Osteocyte (in vitro differentiated cells): ENCODE results near the gene MYLK2. TPM values are rescaled to one million over a fixed set of nuclear protein-coding genes. Genes with fewer than 3 reads are reported as not detected.
"Not testable (repeated sequence)": the region's sequence is repeated elsewhere in the genome, so short reads cannot be mapped to it uniquely, and the experiment has no call there.

Experiments
- DNase-seq: peaks from one replicate; pipeline ENCODE4 v3.0.0; 2021; ENCODE audit warnings: mixed read lengths; ENCODE audit not compliant: unreplicated experiment; ENCODE audit errors: extremely low spot score
- H3K27ac Mint-ChIP-seq: one replicate; pipeline ENCODE4 v1.8.0; 2021; ENCODE audit warnings: mild to moderate bottlenecking, mixed read lengths; ENCODE audit not compliant: unreplicated experiment
- H3K27me3 Mint-ChIP-seq: one replicate; pipeline ENCODE4 v1.8.0; 2021; ENCODE audit warnings: mixed read lengths; ENCODE audit not compliant: unreplicated experiment
- H3K36me3 Mint-ChIP-seq: one replicate; pipeline ENCODE4 v1.8.0; 2021; ENCODE audit warnings: mixed read lengths; ENCODE audit not compliant: unreplicated experiment
- H3K4me1 Mint-ChIP-seq: one replicate; pipeline ENCODE4 v1.8.0; 2021; ENCODE audit warnings: mixed read lengths; ENCODE audit not compliant: unreplicated experiment
- H3K4me3 Mint-ChIP-seq: one replicate; pipeline ENCODE4 v1.8.0; 2021; ENCODE audit warnings: mild to moderate bottlenecking, moderate library complexity, mixed read lengths; ENCODE audit not compliant: unreplicated experiment
- H3K9me3 Mint-ChIP-seq: one replicate; pipeline ENCODE4 v1.8.0; 2021; ENCODE audit warnings: mixed read lengths; ENCODE audit not compliant: unreplicated experiment
- total RNA-seq: library from RNA; stranded (reverse); gene quantifications from 2 replicates; pipeline ENCODE4 v1.2.1, GENCODE V29; 2021
- TF ChIP-seq, protein P1 (sequence below): fragments of 200-600 bp; sonication (generic); IDR thresholded peaks from 2 replicates; pipeline ENCODE4 v1.5.0; 2021; ENCODE audit warnings: antibody characterized with exemption, mild to moderate bottlenecking, moderate library complexity

Gene MYLK2
- total RNA-seq, 1 donor from 2014 or later, result 0.27 TPM

DNA sequence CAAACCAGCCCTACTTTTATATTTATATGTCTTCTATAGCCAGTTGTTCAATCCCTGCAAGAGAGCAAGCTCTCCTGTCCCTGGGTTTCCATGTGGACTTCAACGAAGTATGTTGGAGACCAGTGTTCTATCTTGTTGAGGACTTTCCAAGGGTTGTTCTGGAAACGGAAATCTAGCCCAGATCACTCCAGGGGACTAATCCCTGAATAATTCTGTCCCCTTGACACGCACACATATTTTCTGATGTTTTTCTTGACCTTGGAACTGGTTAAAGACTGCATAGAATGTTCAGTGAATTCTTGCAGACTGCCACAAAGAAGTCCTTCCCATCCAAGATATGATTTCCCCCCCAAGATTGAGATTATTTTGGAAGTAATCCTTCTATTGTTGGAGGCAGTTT is 9.5 kb upstream of the MYLK2 start:
- Mint-ChIP-seq H3K27me3 (no peaks in the 10 kb centered on the region), H3K27ac (peak overlapping the region; percentile 93), H3K9me3 (no peaks in the 10 kb centered on the region), H3K4me1 (peaks cover 67% of the 10 kb centered on the region), H3K36me3 (peaks cover 4% of the 10 kb centered on the region), H3K4me3 (no peak overlapping the region)
- DNase-seq, result no peak
- TF ChIP-seq, protein P1, sequence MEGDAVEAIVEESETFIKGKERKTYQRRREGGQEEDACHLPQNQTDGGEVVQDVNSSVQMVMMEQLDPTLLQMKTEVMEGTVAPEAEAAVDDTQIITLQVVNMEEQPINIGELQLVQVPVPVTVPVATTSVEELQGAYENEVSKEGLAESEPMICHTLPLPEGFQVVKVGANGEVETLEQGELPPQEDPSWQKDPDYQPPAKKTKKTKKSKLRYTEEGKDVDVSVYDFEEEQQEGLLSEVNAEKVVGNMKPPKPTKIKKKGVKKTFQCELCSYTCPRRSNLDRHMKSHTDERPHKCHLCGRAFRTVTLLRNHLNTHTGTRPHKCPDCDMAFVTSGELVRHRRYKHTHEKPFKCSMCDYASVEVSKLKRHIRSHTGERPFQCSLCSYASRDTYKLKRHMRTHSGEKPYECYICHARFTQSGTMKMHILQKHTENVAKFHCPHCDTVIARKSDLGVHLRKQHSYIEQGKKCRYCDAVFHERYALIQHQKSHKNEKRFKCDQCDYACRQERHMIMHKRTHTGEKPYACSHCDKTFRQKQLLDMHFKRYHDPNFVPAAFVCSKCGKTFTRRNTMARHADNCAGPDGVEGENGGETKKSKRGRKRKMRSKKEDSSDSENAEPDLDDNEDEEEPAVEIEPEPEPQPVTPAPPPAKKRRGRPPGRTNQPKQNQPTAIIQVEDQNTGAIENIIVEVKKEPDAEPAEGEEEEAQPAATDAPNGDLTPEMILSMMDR, result no peak

DNA sequence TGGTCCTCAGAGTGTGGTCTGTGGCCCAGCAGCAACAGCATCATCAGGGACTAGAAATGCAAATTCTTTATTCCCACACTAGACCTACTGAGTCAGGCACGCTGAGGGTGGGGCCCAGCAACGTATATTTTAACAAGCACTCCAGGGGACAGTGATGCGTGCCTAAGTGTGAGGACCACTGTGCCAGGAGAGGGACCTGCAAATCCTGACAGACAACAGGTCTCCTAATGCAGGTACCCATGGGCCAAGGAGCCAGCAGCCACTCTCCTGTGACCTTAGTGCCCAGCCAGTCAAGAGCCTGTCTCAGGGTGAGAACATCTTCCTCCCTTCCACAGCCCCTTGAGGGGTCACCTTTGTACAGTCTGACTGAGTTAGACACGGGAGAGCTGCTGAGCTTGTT is 8.0 kb upstream of the MYLK2 start:
- Mint-ChIP-seq H3K9me3 (no peaks in the 10 kb centered on the region), H3K36me3 (peaks cover 4% of the 10 kb centered on the region), H3K27me3 (no peaks in the 10 kb centered on the region), H3K27ac (peak overlapping the region; percentile 93), H3K4me3 (peak overlapping the region; percentile 18), H3K4me1 (peaks cover 70% of the 10 kb centered on the region)
- TF ChIP-seq, protein P1, result no peak
- no peak for DNase-seq

GRCh38 chr20:31811796-31812728 is 7.1 kb upstream of the MYLK2 start:
- H3K4me3 Mint-ChIP-seq, result peak overlapping the region; percentile 8
- H3K4me1 Mint-ChIP-seq, result peaks cover 65% of the 10 kb centered on the region
- H3K9me3 Mint-ChIP-seq, result no peaks in the 10 kb centered on the region
- H3K27me3 Mint-ChIP-seq, result no peaks in the 10 kb centered on the region
- DNase-seq, result no peak
- TF ChIP-seq, protein P1, result no peak
- H3K36me3 Mint-ChIP-seq, result no peaks in the 10 kb centered on the region
- peak overlapping the region; percentile 93 for H3K27ac Mint-ChIP-seq

- DNase-seq, result no peak
- Mint-ChIP-seq H3K27me3 (no peaks in the 10 kb centered on the region), H3K27ac (no peak overlapping the region), H3K36me3 (no peaks in the 10 kb centered on the region), H3K9me3 (no peaks in the 10 kb centered on the region), H3K4me1 (peaks cover 60% of the 10 kb centered on the region), H3K4me3 (no peak overlapping the region)
- TF ChIP-seq, protein P1, result no peak
Measured at GRCh38 chr20:31813611-31814010, 5.5 kb upstream of the MYLK2 start.

DNA sequence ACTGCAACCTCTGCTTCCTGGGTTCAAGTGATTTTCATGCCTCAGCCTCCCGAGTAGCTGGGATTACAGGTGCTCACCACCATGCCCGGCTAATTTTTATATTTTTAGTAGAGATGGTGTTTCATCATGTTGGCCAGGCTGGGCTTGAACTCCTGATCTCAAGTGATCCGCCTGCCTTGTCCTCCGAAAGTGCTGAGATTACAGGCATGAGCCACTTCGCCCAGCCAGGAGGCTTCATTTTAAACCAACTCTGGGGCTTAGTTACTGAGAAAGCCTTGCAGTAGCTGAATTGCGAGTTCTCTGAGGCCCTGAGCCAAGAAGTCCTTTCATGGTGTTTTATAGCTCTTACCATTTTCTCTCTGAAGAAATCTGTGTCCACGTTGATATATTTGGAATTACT is 5.0 kb upstream of the MYLK2 start:
- H3K27ac Mint-ChIP-seq, H3K9me3 Mint-ChIP-seq, H3K27me3 Mint-ChIP-seq, DNase-seq, H3K36me3 Mint-ChIP-seq, H3K4me3 Mint-ChIP-seq: not testable (repeated sequence)
- H3K4me1 Mint-ChIP-seq, result peaks cover 56% of the 10 kb centered on the region
